NCI-H1417 (cell line): ENCODE results near the gene ANKRD13C.

Source experiments
- DNase-seq, 3 experiments: peaks; one replicate each; lab custom pipeline; 2025; lab: John Stamatoyannopoulos, UW

The ANKRD13C gene

GRCh38 chr1:70220015-70220414 is 134.5 kb downstream of the ANKRD13C start:
- DNase-seq: no peak

- DNase-seq: no peak
Observed at GRCh38 chr1:70211541-70211940, 143.0 kb downstream of the ANKRD13C start.

- DNase-seq: no peak
Observed at GRCh38 chr1:70210820-70211219, 143.7 kb downstream of the ANKRD13C start.
